H1 (cell line): ENCODE results near the gene TMEM225B. TPM values are rescaled to one million over a fixed set of nuclear protein-coding genes. Genes with fewer than 3 reads are reported as not detected.
A peak's percentile ranks its signal among the peaks of the same experiment; 100 is the strongest.

Experiments used
- CTCF ChIA-PET: fragments of 300-600 bp; sonication (Branson Sonifier 250); formaldehyde crosslinking; loops from one replicate; lab custom pipeline; 2021; ENCODE audit not compliant: partially characterized antibody; lab: Charles Lee
- POLR2A ChIA-PET: fragments of 300-600 bp; sonication (Branson Sonifier 250); formaldehyde crosslinking; loops from one replicate; lab custom pipeline; 2021; ENCODE audit warnings: inconsistent platforms; ENCODE audit not compliant: partially characterized antibody; lab: Charles Lee
- DNase-seq, 2 experiments: peaks; one replicate each; pipeline versions ENCODE4 v3.0.0 to v3.0.0-alpha.2; 2010 to 2022; ENCODE audit warnings: low spot score in 2 of 2, low read depth in 1 of 2, mixed read lengths in 1 of 2
- FAIRE-seq: peaks from 2 replicates; lab custom pipeline; 2011; peaks lifted over from hg19 to GRCh38; lab: Jason Lieb, UNC
- H2AFZ ChIP-seq: 2 replicates; pipeline ENCODE4 v1.8.1; 2012; ENCODE audit warnings: low read length, inconsistent platforms
- H2AK5ac ChIP-seq: 2 replicates; pipeline ENCODE4 v1.6.1; 2013; ENCODE audit warnings: low read depth, low read length
- H2BK120ac ChIP-seq: replicated peaks from 2 replicates; pipeline ENCODE3; 2013; ENCODE audit warnings: low read depth, low read length, inconsistent platforms
- H2BK12ac ChIP-seq: 2 replicates; pipeline ENCODE4 v1.6.1; 2013; ENCODE audit warnings: low read depth, low read length
- H2BK15ac ChIP-seq: 2 replicates; pipeline ENCODE4 v1.6.1; 2013; ENCODE audit warnings: low read length
- H2BK20ac ChIP-seq: 2 replicates; pipeline ENCODE4 v1.6.1; 2013; ENCODE audit warnings: low read length
- H2BK5ac ChIP-seq: 2 replicates; pipeline ENCODE4 v1.6.1; 2013; ENCODE audit warnings: low read depth, low read length
- H3K14ac ChIP-seq: 2 replicates; pipeline ENCODE4 v1.6.1; 2013; ENCODE audit warnings: inconsistent platforms; ENCODE audit not compliant: insufficient read length
- H3K18ac ChIP-seq: 2 replicates; pipeline ENCODE4 v1.6.1; 2013; ENCODE audit warnings: low read length; ENCODE audit errors: extremely low read depth
- H3K23ac ChIP-seq: 2 replicates; pipeline ENCODE4 v1.6.1; 2013; ENCODE audit warnings: inconsistent platforms; ENCODE audit not compliant: insufficient read length
- H3K23me2 ChIP-seq: 2 replicates; pipeline ENCODE4 v1.6.1; 2013; ENCODE audit warnings: low read depth, low read length
- H3K27ac ChIP-seq: 2 replicates; pipeline ENCODE4 v1.6.1; 2011; ENCODE audit warnings: low read depth, low read length, inconsistent platforms
- H3K27me3 ChIP-seq, 4 experiments: replicated peaks in 1 of 4; 1 replicate in 1 of 4; 2 replicates in 3 of 4; pipeline versions ENCODE4 v1.6.1 to v1.8.1; 2011 to 2013; ENCODE audit warnings: low read length in 3 of 4, mild to moderate bottlenecking in 3 of 4, inconsistent platforms in 2 of 4, mixed read lengths in 2 of 4, moderate library complexity in 1 of 4; ENCODE audit not compliant: control insufficient read depth in 3 of 4, insufficient read depth in 3 of 4; ENCODE audit errors: extremely low read depth in 1 of 4
- H3K36me3 ChIP-seq, 4 experiments: 2 replicates each; pipeline versions ENCODE4 v1.6.1 to v1.8.1; 2011 to 2013; ENCODE audit warnings: mild to moderate bottlenecking in 4 of 4, low read length in 3 of 4, moderate library complexity in 2 of 4, control low read depth in 1 of 4, inconsistent platforms in 1 of 4; ENCODE audit not compliant: insufficient read depth in 4 of 4, control insufficient read depth in 2 of 4
- H3K4ac ChIP-seq: replicated peaks from 2 replicates; pipeline ENCODE3; 2013; ENCODE audit warnings: low read length, low read depth, mixed read lengths, inconsistent platforms; ENCODE audit not compliant: insufficient read length
- H3K4me1 ChIP-seq, 4 experiments: replicated peaks in 1 of 4; 1 replicate in 1 of 4; 2 replicates in 3 of 4; pipeline versions ENCODE4 v1.6.1 to v1.8.1; 2011 to 2013; ENCODE audit warnings: low read length in 3 of 4, inconsistent platforms in 2 of 4, mixed read lengths in 1 of 4; ENCODE audit not compliant: insufficient read depth in 4 of 4, control insufficient read depth in 3 of 4
- H3K4me2 ChIP-seq, 2 experiments: 2 replicates each; pipeline versions ENCODE4 v1.6.1 to v1.8.1; 2011 to 2013; ENCODE audit warnings: low read depth in 2 of 2, low read length in 2 of 2, control low read depth in 1 of 2, inconsistent platforms in 1 of 2, mild to moderate bottlenecking in 1 of 2; ENCODE audit not compliant: insufficient read depth in 1 of 2
- H3K4me3 ChIP-seq, 4 experiments: fragments of 200-600, 300-600 bp in 1 of 4; sonication (generic), shearing (Covaris generic), sonication (Bioruptor Twin) in 1 of 4; 2 replicates each; pipeline versions ENCODE4 v1.5.1 to v1.8.1; 2011 to 2016; ENCODE audit warnings: low read length in 4 of 4, low read depth in 3 of 4, control low read depth in 2 of 4, inconsistent platforms in 2 of 4, mild to moderate bottlenecking in 2 of 4, mixed read lengths in 1 of 4, moderate library complexity in 1 of 4; ENCODE audit not compliant: insufficient read depth in 2 of 4; ENCODE audit errors: extremely low read depth in 1 of 4
- H3K56ac ChIP-seq: replicated peaks from 2 replicates; pipeline ENCODE3; 2013; ENCODE audit warnings: low read depth, mild to moderate bottlenecking, mixed read lengths, low read length, inconsistent platforms; ENCODE audit not compliant: insufficient read length
- H3K79me1 ChIP-seq: 2 replicates; pipeline ENCODE4 v1.6.1; 2013; ENCODE audit warnings: low read depth, low read length, control low read depth
- H3K79me2 ChIP-seq, 2 experiments: 2 replicates each; pipeline versions ENCODE4 v1.6.1 to v1.8.1; 2012 to 2013; ENCODE audit warnings: low read length in 2 of 2, mild to moderate bottlenecking in 2 of 2, inconsistent platforms in 1 of 2; ENCODE audit not compliant: insufficient read depth in 2 of 2, control insufficient read depth in 1 of 2
- H3K9ac ChIP-seq, 4 experiments: replicated peaks in 1 of 4; 1 replicate in 1 of 4; 2 replicates in 3 of 4; pipeline versions ENCODE4 v1.6.1 to v1.8.1; 2011 to 2013; ENCODE audit warnings: low read depth in 3 of 4, low read length in 3 of 4, control low read depth in 2 of 4, mild to moderate bottlenecking in 2 of 4, moderate library complexity in 2 of 4, inconsistent platforms in 1 of 4; ENCODE audit errors: extremely low read depth in 1 of 4
- H3K9me3 ChIP-seq, 2 experiments: 2 replicates each; pipeline versions ENCODE4 v1.6.1 to v1.8.1; 2012 to 2013; ENCODE audit warnings: mild to moderate bottlenecking in 2 of 2, moderate library complexity in 2 of 2, control low read depth in 1 of 2, inconsistent platforms in 1 of 2, low read depth in 1 of 2, low read length in 1 of 2, mixed read lengths in 1 of 2; ENCODE audit not compliant: insufficient read depth in 2 of 2
- H4K20me1 ChIP-seq, 2 experiments: replicated peaks in 1 of 2; 2 replicates each; pipeline versions ENCODE3 to v1.8.1; 2011 to 2013; ENCODE audit warnings: inconsistent platforms in 2 of 2, low read length in 2 of 2, mild to moderate bottlenecking in 1 of 2; ENCODE audit not compliant: insufficient read depth in 2 of 2, control insufficient read depth in 1 of 2
- H4K5ac ChIP-seq: 2 replicates; pipeline ENCODE4 v1.6.1; 2013; ENCODE audit warnings: low read length, low read depth, mixed read lengths, inconsistent platforms; ENCODE audit not compliant: insufficient read length
- H4K8ac ChIP-seq: 2 replicates; pipeline ENCODE4 v1.8.0; 2013; ENCODE audit warnings: mild to moderate bottlenecking, moderate library complexity, low read length, inconsistent platforms; ENCODE audit not compliant: insufficient read depth; ENCODE audit errors: extremely low read depth
- H4K91ac ChIP-seq: replicated peaks from 2 replicates; pipeline ENCODE3; 2013; ENCODE audit warnings: low read length, mixed read lengths, inconsistent platforms; ENCODE audit not compliant: insufficient read length
- JUN ChIP-seq: IDR thresholded peaks from 2 replicates; pipeline ENCODE4 v1.6.1; 2011; ENCODE audit warnings: low read depth, mild to moderate bottlenecking, improper control_type of control experiment, low read length
- MAFK ChIP-seq: IDR thresholded peaks from 2 replicates; pipeline ENCODE4 v1.6.1; 2012; ENCODE audit warnings: low read depth, mild to moderate bottlenecking, improper control_type of control experiment, low read length
- WGBS, 2 experiments: shearing (Covaris generic) in 1 of 2; methylation state at CpG; one replicate each; pipeline versions ENCODE4 v1.1.6 to v1.1.7; 2013 to 2015; ENCODE audit warnings: low lambda C conversion rate in 2 of 2, mixed read lengths in 2 of 2, inconsistent platforms in 1 of 2, low coverage in 1 of 2, missing lambda C conversion rate in 1 of 2; ENCODE audit not compliant: insufficient replicate concordance in 2 of 2, insufficient coverage in 1 of 2, insufficient read length in 1 of 2; ENCODE audit errors: extremely low coverage in 1 of 2, missing lambda C conversion rate in 1 of 2; 5-methylcytosine and 5-hydroxymethylcytosine counted together
- polyA plus RNA-seq, 7 experiments: library from polyadenylated mRNA; depleted of rRNA in 3 of 7; stranded (reverse) in 5 of 7; unstranded in 2 of 7; fragments of >200 nt in 5 of 7; fragments of 200-250 nt in 2 of 7; gene quantifications; 1 replicate in 5 of 7; 2 replicates in 1 of 7; 4 replicates in 1 of 7; pipeline versions ENCODE4 v1.2.1 to v1.2.3, GENCODE V29; 2011 to 2013; ENCODE audit warnings: missing spikeins in 2 of 7, mixed read lengths in 2 of 7
- total RNA-seq: library from RNA; stranded (reverse); fragmentation: NEBNext Ultra II Directional; extraction: Animal tissue kit (Norgen Biotek cat#: 25700); gene quantifications from 2 replicates; pipeline ENCODE4 v1.2.1, GENCODE V29; 2021

TMEM225B gene
- total and polyA plus RNA-seq, 2 of the 8 experiments (the other 6 are each of a cell fraction or from before 2014, with no cell fraction given) = 0.68 TPM; not detected in 1

GRCh38 chr7:99557196-99557607 is 40.9 kb upstream of the TMEM225B start:
- Histone ChIP-seq H4K5ac (no peak overlapping the region), H3K27ac (no peak overlapping the region), H3K56ac (no peak overlapping the region), H3K9me3 (no peaks in the 10 kb centered on the region), H3K36me3 (peaks cover 9 to 28% (median 19%) of the 10 kb centered on the region in 4 experiments), H3K27me3 (no peaks in the 10 kb centered on the region), H3K4me1 (peaks cover 0 to 7% (median 0%) of the 10 kb centered on the region in 4 experiments; a peak in 5 of 7 replicates), H2AFZ (no peak overlapping the region), H3K23me2 (peaks cover 3% of the 10 kb centered on the region), H3K9ac (peak overlapping the region; percentile 80 to 99 (median 92); a peak in 6 of 7 replicates), H2BK5ac (no peak overlapping the region), H3K18ac (no peak overlapping the region), H2BK20ac (no peak overlapping the region), H3K4me2 (peak overlapping the region; percentile 79 to 93), H2BK120ac (no peak overlapping the region), H4K91ac (no peak overlapping the region), H4K8ac (no peak overlapping the region), H3K23ac (no peak overlapping the region), H3K14ac (no peak overlapping the region), H3K79me2 (peaks cover 5 to 38% of the 10 kb centered on the region in 2 experiments), H3K79me1 (peaks cover 7% of the 10 kb centered on the region), H4K20me1 (peaks cover 0 to 8% of the 10 kb centered on the region in 2 experiments), H3K4me3 (peak overlapping the region; percentile 78 to 100 (median 96); a peak in 7 of 8 replicates), H3K4ac (no peak overlapping the region), H2BK12ac (no peak overlapping the region), H2AK5ac (no peak overlapping the region), H2BK15ac (no peak overlapping the region)
- no peak for TF ChIP-seq JUN
- TF ChIP-seq MAFK = peak; percentile 38; the same call in 1 of the 2 replicates
- DNase-seq (no peak), FAIRE-seq (no peak)
- ChIA-PET POLR2A (interaction anchor here (1.0 to 3.5 kb wide), 15 partner anchors 10 to 98 kb away, joined by 3 to 56 read pairs (median 8); partner anchors contain the start of genes TMEM225B, ZKSCAN5, ZNF394 and ZNF789), CTCF (interaction anchor here (0.7 to 2.1 kb wide), 4 partner anchors 22 to 434 kb away, joined by 3 to 13 read pairs (median 3); partner anchors contain the start of genes ZNF394 and ZSCAN25)
- WGBS, 2 experiments = 93% methylated on average over 4 of the region's 4 CpGs; no CpG with 5 or more reads in 1 of the 2 experiments
